Body of pancreas (tissue), 4 donors: Measurements from ENCODE around the gene DYNLT5.
"Not testable (repeated sequence)": the region's sequence is repeated elsewhere in the genome, so short reads cannot be mapped to it uniquely, and the experiment has no call there.

ENCODE experiments used
- CTCF ChIP-seq, 7 experiments: fragments of 450-650 bp in 4 of 7; fragments of 200-600 bp in 3 of 7; sonication (generic) in 3 of 7; IDR thresholded peaks; one replicate each; pipeline ENCODE4 v1.5.1; 2016 to 2019; ENCODE audit warnings: antibody characterized with exemption in 7 of 7
- POLR2A ChIP-seq, 3 donors: fragments of 450-650 bp; IDR thresholded peaks; one replicate each; pipeline ENCODE4 v1.6.1; 2016; ENCODE audit warnings: antibody characterized with exemption in 3 of 3, mild to moderate bottlenecking in 2 of 3

DNA sequence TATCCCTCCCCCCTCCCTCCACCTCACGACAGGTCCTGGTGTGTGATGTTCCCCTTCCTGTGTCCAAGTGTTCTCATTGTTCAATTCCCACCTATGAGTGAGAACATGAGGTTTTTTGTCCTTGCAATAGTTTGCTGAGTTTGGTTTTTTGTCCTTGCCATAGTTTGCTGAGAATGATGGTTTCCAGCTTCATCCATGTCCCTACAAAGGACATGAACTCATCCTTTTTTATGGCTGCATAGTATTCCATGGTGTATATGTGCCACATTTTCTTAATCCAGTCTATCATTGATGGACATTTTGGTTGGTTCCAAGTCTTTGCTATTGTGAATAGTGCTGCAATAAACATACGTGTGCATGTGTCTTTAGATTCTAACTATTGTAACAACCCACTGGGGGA is 43.6 kb downstream of the DYNLT5 start:
- TF ChIP-seq CTCF, POLR2A (IDR thresholded peaks at IDR 0.05): not testable (repeated sequence)
